Middle frontal gyrus (tissue), 1 donor: ENCODE results near the gene GRM7.
A peak's percentile ranks its signal among the peaks of the same experiment; 100 is the strongest.

Experiments
- DNase-seq: peaks from one replicate; pipeline ENCODE4 v3.0.0-alpha.2; 2015; ENCODE audit warnings: low spot score; ENCODE audit errors: extremely low spot score

Gene GRM7

GRCh38 chr3:7393944-7394605 lies 533.2 kb downstream of the GRM7 start:
- no peak for DNase-seq

DNA sequence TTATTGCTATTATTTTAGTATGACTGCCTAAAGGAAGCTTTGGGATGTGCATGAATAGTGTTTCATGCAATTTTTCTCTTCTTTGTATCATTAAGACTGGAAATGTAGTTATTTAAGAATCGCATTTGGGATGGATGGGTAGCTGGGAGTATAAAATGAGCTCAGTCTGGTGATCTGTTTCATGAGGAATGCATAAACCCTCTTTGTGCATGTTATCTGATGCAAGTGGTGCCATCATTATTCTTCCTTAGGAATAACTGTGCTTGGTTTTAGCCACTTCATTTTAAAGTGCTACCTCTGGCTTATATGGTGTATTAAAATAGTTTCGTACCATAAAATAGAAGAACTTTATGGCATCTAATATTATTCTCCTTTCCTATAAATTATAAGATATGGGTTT lies 535.6 kb downstream of the GRM7 start:
- no peak for DNase-seq

DNA sequence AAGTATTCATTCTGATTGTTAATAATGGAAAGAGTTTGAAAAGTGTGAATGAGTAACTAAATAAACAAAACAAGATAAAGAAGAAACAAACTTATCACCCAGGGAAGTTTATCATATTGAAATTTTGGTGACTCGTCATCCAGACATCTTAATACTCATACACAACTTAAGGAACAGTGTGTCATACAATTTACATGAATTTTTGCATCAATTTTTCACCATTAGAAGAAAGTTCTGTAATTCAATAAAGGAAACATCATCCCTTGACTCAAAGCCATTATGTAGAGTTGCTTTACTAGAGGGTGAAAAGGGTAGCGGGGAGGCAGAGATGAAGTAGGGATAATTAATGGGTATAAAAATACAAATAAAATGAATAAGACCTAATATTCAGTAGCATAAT lies 536.2 kb downstream of the GRM7 start:
- no peak for DNase-seq

DNA sequence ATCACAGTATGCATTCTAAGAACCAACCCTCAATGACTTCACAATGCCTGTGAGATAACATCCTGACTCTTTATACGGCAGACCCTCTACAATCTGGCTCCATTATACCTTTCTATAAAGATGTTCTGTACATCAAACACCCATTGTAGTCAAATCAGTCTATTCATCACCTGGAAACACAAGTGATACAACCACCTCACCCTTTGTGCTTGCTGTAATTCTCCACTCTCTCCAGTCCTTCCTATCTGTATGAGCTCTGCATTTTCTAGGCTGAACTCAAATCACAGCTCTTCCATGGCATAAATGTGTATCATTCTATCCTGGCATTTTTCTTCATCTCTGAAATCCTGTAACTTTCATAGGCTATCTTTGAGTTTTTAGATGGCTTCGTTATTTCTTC lies 539.4 kb downstream of the GRM7 start:
- DNase-seq: no peak

DNA sequence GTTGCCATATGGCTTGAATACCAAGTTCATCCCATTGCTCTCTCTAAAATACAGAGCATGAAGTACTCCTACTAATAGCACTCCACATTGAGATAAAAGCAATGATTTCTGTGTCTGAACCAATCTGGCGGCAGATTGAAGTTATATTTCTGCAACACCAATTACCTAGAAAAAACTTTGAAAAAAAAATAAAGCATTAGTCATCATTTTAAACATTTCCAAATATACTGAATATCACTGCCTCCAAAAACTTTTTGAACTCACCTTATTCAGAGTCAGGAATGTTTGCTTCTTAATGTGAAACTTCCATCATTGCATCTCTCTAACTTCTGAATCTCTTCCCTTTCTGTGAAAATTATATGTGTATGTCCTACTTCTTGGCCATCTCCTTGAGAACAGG lies 540.5 kb downstream of the GRM7 start:
- DNase-seq: no peak

DNA sequence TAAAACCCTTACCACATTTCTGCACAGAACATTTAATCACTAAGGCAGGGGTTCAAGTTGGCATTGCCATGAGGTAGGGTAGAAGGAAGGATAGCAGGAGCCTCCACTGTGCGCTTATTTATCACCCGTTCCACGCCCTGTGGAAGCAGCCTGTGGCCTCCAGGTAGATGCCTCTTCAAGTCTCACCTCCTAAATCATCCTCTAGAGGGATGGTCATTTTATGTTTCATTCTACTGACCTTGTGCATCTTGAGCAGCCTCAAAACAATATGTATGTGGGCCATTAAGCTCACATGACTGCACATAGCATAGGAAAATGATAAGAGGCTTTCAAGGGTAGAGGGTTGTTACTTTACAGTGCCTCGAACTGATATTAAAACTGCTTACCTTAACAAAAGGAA lies 546.2 kb downstream of the GRM7 start:
- DNase-seq: no peak

DNA sequence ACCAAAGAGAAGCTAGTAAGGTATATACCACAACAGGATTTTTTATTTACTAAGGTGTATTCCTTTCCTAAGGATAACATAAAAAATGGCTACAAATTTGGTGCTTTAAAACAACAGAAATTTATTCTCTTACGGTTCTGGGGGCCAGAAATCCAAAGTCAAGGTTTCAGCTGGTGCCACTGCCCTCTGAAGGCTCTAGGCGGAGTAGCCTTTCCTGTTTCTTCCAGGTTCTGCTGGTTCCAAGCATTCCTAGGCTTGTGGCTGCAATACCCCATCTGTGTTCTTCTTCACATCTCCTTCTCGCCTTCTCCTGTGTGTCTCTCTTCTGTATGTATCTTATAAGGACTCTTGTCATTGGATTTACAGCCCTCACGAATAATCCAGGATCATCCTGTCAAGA lies 549.9 kb downstream of the GRM7 start:
- DNase-seq: no peak

GRCh38 chr3:7421065-7421464 lies 560.1 kb downstream of the GRM7 start:
- DNase-seq: no peak

GRCh38 chr3:7423036-7423435 lies 562.1 kb downstream of the GRM7 start:
- no peak for DNase-seq

DNA sequence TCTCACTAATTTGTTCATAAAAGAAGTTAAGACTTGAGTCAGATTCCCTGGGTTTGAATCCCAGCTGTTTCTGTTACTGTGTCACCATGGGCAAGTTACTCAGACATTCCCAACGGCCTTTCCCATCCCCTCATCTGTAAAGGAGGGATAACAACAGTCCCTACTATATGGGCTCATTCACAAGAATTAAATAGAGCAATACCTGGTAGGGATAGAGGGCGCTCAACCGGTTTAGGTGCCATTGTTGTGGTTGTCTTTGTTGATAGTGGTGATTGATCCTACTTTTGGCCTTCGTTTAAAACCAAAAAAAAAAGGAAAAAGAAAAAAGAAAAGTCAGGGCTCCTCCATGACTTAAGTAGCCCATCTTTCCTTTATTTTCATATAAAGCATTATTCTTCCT lies 563.1 kb downstream of the GRM7 start:
- DNase-seq: no peak

- DNase-seq: no peak
Observed at GRCh38 chr3:7428206-7428718, 567.3 kb downstream of the GRM7 start.

GRCh38 chr3:7432610-7433009 lies 571.7 kb downstream of the GRM7 start:
- no peak for DNase-seq

- no peak for DNase-seq
Observed at GRCh38 chr3:7433073-7433472, 572.2 kb downstream of the GRM7 start.

DNA sequence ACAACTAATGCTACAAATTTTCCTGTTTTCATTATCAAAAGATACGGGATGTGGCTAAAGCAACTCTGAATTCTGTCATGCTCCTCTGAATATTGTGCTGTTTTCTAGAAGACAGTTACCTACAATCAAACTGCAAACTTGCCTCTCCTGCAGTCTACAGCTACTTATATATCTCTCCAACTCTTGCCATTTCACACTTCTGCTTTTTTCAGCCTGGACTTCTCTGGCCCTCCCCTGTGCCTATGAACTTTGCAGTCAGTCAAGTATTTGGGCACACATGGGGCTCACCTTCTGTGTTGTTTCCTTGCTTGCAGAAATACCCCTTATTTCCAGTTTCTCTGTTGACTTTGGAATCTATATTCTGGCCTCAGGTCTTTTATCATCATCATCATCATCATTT lies 575.6 kb downstream of the GRM7 start:
- no peak for DNase-seq

- no peak for DNase-seq
Observed at GRCh38 chr3:7437231-7437630, 576.3 kb downstream of the GRM7 start.

DNA sequence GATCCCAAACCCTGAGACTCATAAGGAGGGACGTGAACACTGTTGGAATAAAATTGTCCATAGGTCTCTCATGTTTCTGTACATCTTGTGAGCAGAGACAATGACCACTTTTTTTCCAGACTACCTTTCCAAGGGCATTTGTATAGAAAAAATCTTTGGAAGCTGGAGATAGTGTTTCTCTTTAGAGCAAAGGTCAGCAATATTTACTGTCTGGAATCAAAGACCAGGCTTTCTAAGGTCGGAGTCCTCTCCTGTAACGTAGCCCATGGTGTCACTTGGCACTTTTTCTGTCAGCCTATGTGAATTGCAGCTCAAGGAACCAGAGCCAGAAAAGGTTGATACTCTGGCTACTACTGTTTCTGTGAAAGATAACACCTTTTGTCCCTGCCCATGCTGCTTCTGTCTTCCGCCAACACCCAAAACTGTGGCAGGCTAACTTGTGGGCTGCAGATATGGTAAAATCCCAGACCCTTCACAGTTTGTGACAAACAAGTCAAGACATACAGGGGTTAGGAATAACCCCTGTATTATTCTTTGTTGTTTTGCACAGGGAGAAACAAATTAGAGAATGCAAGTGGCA lies 578.3 kb downstream of the GRM7 start:
- no peak for DNase-seq

DNA sequence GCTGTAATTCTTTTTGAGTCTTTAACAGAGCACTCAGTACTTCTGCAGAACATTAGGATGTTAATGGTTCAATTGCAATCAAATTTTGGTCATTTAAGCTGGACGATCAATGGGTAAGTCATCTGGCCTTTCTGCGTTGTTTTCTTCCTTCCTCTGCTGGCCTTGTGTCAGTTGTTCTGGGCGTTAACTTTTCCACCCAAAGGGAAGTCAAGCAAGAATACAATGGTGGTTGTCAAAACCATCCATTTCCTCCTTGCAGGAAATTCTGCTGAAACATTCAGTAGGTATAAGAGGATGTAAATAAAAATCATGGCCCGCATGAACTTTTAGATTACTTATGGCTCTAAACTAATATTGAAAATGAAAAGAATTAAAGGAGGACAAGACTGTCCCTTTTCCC lies 584.0 kb downstream of the GRM7 start:
- DNase-seq: no peak

- DNase-seq: no peak
Observed at GRCh38 chr3:7445331-7445730, 584.4 kb downstream of the GRM7 start.

- DNase-seq: no peak
Observed at GRCh38 chr3:7447197-7447769, 586.4 kb downstream of the GRM7 start.

GRCh38 chr3:7456386-7456785 lies 595.5 kb downstream of the GRM7 start:
- DNase-seq: no peak

DNA sequence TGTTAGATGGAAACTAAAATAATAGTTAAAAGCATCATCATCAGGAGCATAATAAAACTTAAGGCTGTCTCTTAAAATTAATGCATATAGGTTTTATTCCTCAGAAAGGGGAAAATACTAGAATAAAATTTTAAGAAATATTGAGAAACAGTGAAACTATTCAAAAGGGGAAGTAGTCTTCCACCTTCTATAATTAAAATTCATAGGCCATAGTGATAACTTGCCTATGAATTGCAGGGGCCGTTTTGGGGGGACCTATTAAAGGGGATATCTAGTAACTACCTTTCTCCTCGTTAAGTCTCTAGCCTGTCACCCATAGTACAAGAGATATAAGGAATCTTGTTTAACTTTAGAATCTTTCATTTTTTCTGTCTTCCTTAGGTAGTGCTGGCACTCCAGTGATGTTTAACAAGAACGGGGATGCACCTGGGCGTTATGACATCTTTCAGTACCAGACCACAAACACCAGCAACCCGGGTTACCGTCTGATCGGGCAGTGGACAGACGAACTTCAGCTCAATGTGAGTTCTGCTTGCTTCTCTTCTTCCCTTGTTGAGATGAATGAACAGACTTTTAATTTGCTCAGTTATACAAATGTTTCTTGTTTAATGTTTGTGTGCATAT lies 600.4 kb downstream of the GRM7 start:
- DNase-seq: no peak

- no peak for DNase-seq
Observed at GRCh38 chr3:7469866-7470265, 609.0 kb downstream of the GRM7 start.

- DNase-seq: peak; percentile 16
Observed at GRCh38 chr3:7484636-7485035, 623.7 kb downstream of the GRM7 start.
